Vagina (tissue), 2 donors: ENCODE results near the gene CD36.

Experiments
- CTCF ChIP-seq, 3 experiments: fragments of 450-650 bp in 2 of 3; fragments of 200-600 bp in 1 of 3; sonication (generic) in 1 of 3; IDR thresholded peaks; one replicate each; pipeline ENCODE4 v1.5.1; 2017 to 2019; ENCODE audit warnings: antibody characterized with exemption in 3 of 3, mild to moderate bottlenecking in 2 of 3, moderate library complexity in 2 of 3
- POLR2A ChIP-seq, 2 donors: fragments of 450-650 bp; IDR thresholded peaks; one replicate each; pipeline ENCODE4 v1.6.1; 2017; ENCODE audit warnings: antibody characterized with exemption in 2 of 2, mild to moderate bottlenecking in 2 of 2, moderate library complexity in 2 of 2
- POLR2AphosphoS5 ChIP-seq, 2 donors: sonication (generic); formaldehyde crosslinking; IDR thresholded peaks; one replicate each; pipeline ENCODE4 v1.9.0; 2017; ENCODE audit warnings: antibody characterized with exemption in 2 of 2, mild to moderate bottlenecking in 2 of 2, low read depth in 1 of 2; ENCODE audit not compliant: insufficient read depth in 1 of 2

- TF ChIP-seq POLR2AphosphoS5 (IDR thresholded peaks at IDR 0.05; ENCODE audit: insufficient read depth in 1 of 2, low read depth in 1 of 2) (no peak), CTCF (IDR thresholded peaks at IDR 0.05) (no peak), POLR2A (IDR thresholded peaks at IDR 0.05) (no peak)
Observed at GRCh38 chr7:80600046-80600445, 38.4 kb upstream of the CD36 start.
